CD4-positive, alpha-beta T cell (primary cell): ENCODE results near the gene PSMA1. TPM values are rescaled to one million over a fixed set of nuclear protein-coding genes. Genes with fewer than 3 reads are reported as not detected.

ENCODE experiments used
- ATAC-seq: fragments of 200-7000 bp; cut with Tn5 transposase; one replicate; pipeline ENCODE4 v1.10.0; 2022; ENCODE audit warnings: mild to moderate bottlenecking; ENCODE audit not compliant: poor library complexity
- CTCF ChIA-PET: fragments of 350-600 bp; sonication (Branson Sonifier 250); formaldehyde crosslinking; loops from one replicate; lab custom pipeline; 2021; ENCODE audit warnings: antibody characterized with exemption, inconsistent platforms; lab: Charles Lee
- POLR2A ChIA-PET: fragments of 350-600 bp; sonication (Branson Sonifier 250); formaldehyde crosslinking; loops from one replicate; lab custom pipeline; 2021; ENCODE audit warnings: antibody characterized with exemption, inconsistent platforms; lab: Charles Lee
- DNase-seq, 14 experiments: peaks; one replicate each; pipeline ENCODE4 v3.0.0-alpha.2; 2013 to 2020; ENCODE audit warnings: mixed read lengths in 2 of 14
- H3K27ac ChIP-seq, 2 donors: one replicate each; pipeline versions ENCODE4 v1.5.1 to v1.7.0; 2013; ENCODE audit warnings: low read length in 2 of 2, low read depth in 1 of 2, mild to moderate bottlenecking in 1 of 2
- H3K27me3 ChIP-seq, 2 experiments: 1 replicate in 1 of 2; 2 replicates in 1 of 2; pipeline versions ENCODE4 v1.6.1 to v1.7.0; 2013; ENCODE audit warnings: low read length in 2 of 2, control low read depth in 1 of 2, mild to moderate bottlenecking in 1 of 2, moderate library complexity in 1 of 2; ENCODE audit not compliant: insufficient read depth in 2 of 2, control insufficient read depth in 1 of 2
- H3K36me3 ChIP-seq: one replicate; pipeline ENCODE4 v1.6.1; 2013; ENCODE audit warnings: low read length, control low read depth; ENCODE audit not compliant: insufficient read depth
- H3K4me1 ChIP-seq: one replicate; pipeline ENCODE4 v1.6.1; 2013; ENCODE audit warnings: low read length, control low read depth; ENCODE audit not compliant: insufficient read depth
- H3K4me3 ChIP-seq: one replicate; pipeline ENCODE4 v1.5.1; 2013; ENCODE audit warnings: mild to moderate bottlenecking, low read length, moderate library complexity
- H3K9me3 ChIP-seq, 2 experiments: 1 replicate in 1 of 2; 2 replicates in 1 of 2; pipeline versions ENCODE4 v1.6.1 to v1.7.0; 2013; ENCODE audit warnings: low read length in 2 of 2, mild to moderate bottlenecking in 2 of 2, control low read depth in 1 of 2, moderate library complexity in 1 of 2; ENCODE audit not compliant: control insufficient read depth in 1 of 2, insufficient read depth in 1 of 2
- H3K27ac Mint-ChIP-seq: one replicate; pipeline ENCODE4 v1.8.0; 2020; ENCODE audit warnings: mixed read lengths
- H3K27me3 Mint-ChIP-seq: one replicate; pipeline ENCODE4 v1.8.0; 2021; ENCODE audit warnings: mixed read lengths
- H3K36me3 Mint-ChIP-seq: one replicate; pipeline ENCODE4 v1.8.0; 2021; ENCODE audit warnings: low read depth, mixed read lengths
- H3K4me1 Mint-ChIP-seq: one replicate; pipeline ENCODE4 v1.8.0; 2021; ENCODE audit warnings: low read depth, mixed read lengths
- H3K4me3 Mint-ChIP-seq: one replicate; pipeline ENCODE4 v1.8.0; 2020; ENCODE audit warnings: mild to moderate bottlenecking, mixed read lengths
- H3K9me3 Mint-ChIP-seq: one replicate; pipeline ENCODE4 v1.8.0; 2020; ENCODE audit warnings: mixed read lengths
- CTCF ChIP-seq: fragments of 200-600 bp; IDR thresholded peaks from one replicate; pipeline ENCODE4 v1.8.0; 2022; ENCODE audit warnings: antibody characterized with exemption, mild to moderate bottlenecking
- intact Hi-C, 2 experiments: fragments of 100-400 bp; cut with DNase I in 1 of 2; cut with micrococcal nuclease in 1 of 2; formaldehyde crosslinking; loops; one replicate each; pipeline versions ENCODE4 v1.15.1 to v1.9.0; 2023 to 2025; cut with DNase I, micrococcal nuclease
- total RNA-seq, 174 experiments: library from RNA in 2 of 174; stranded (reverse) in 2 of 174; gene quantifications; one replicate each; pipeline ENCODE4 v1.2.3 and lab custom pipeline; 2021 to 2026

Gene PSMA1
- total RNA-seq, 2 experiments from 2014 or later, result 170 to 175 TPM

DNA sequence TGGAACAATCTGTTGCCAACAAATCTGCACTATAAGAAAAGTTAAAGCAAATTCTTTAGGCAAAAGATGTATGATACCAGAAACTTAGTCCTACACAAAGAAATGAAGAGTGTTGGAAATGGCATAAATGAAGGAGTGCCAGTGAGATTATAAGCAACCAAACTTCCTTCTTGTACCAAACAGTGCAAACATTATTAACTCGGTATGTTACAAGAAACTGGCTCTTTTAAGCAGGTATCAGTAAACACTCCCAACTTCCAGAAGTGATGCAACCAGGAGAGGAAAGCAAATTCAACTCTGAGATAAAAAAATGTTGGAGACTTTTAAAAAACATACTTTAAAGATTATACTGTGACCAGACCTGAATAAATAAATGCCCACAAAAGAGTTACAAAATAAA lies 49.1 kb downstream of the PSMA1 start:
- DNase-seq, result no peak
- Histone ChIP-seq H3K9me3 (no peaks in the 10 kb centered on the region), H3K4me3 (no peak overlapping the region), H3K27ac (no peak overlapping the region), H3K27me3 (no peaks in the 10 kb centered on the region), H3K4me1 (no peaks in the 10 kb centered on the region), H3K36me3 (peaks cover 97% of the 10 kb centered on the region)
- Mint-ChIP-seq H3K27ac (peak overlapping the region; percentile 15), H3K9me3 (no peaks in the 10 kb centered on the region), H3K27me3 (no peaks in the 10 kb centered on the region), H3K36me3 (peaks cover 93% of the 10 kb centered on the region), H3K4me3 (no peak overlapping the region), H3K4me1 (peaks cover 59% of the 10 kb centered on the region)
- intact Hi-C loops, result no loop called here
- ChIA-PET CTCF (no interaction called here), POLR2A (no interaction called here)
- TF ChIP-seq CTCF, result no peak
- no peak for ATAC-seq

DNA sequence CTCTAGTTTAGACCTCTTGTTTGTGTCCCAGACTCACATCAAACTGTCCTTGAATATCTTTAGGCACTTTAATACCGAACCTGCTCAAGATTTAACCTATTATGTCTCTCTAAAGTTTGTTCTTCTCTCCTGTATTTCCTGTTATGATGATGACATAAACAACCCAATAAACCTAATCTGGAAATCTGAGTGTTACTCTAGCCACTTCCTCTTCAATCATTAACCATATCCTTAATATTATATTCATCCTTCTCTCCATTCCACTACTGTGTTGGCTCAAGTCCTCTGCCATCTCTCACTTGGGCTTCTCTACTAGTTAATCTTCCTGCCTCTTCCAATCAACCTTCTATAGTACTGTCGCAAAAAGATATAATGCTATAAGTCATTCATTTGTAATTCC lies 56.6 kb downstream of the PSMA1 start:
- no peaks in the 10 kb centered on the region for H3K9me3 ChIP-seq
- peak overlapping the region in 1 of 2 donors; percentile 47 for H3K27ac ChIP-seq
- ChIA-PET POLR2A (no interaction called here), CTCF (interaction anchor here (1.0 to 1.2 kb wide), 2 partner anchors 8 to 12 kb away, joined by 4 to 9 read pairs; no protein-coding TSS in a partner anchor)
- ATAC-seq (peak; percentile 34), DNase-seq (peak in 1 of 14 experiments; percentile 24)
- no peaks in the 10 kb centered on the region for H3K9me3 Mint-ChIP-seq
- H3K4me3 Mint-ChIP-seq, result no peak overlapping the region
- H3K27me3 Mint-ChIP-seq, result no peaks in the 10 kb centered on the region
- no peak overlapping the region for H3K27ac Mint-ChIP-seq
- peaks cover 4% of the 10 kb centered on the region for H3K4me1 ChIP-seq
- intact Hi-C loops, result no loop called here
- TF ChIP-seq CTCF, result no peak
- H3K36me3 ChIP-seq, result peaks cover 99% of the 10 kb centered on the region
- H3K36me3 Mint-ChIP-seq, result peaks cover 52% of the 10 kb centered on the region
- H3K4me3 ChIP-seq, result no peak overlapping the region
- H3K4me1 Mint-ChIP-seq, result peaks cover 14% of the 10 kb centered on the region
- H3K27me3 ChIP-seq, result no peaks in the 10 kb centered on the region

DNA sequence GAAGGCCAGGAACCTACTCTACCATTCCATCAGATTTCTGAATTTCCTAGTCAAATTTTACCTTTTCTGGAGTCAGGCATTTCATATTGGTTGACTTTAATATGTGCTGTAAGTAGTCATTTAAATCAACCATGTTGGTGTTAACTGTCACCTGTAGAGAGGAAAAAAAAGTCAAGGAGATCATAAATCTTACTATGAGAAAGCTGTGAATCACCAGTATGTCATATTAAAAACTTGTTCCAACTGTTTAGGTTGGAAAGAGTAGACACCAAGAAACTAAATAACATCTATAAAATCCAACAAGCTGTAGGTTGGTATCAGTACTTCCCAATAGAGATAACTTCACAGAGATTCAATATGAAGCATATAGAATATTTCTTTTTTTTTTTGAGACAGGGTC lies 60.0 kb downstream of the PSMA1 start:
- no peak overlapping the region for H3K27ac Mint-ChIP-seq
- ATAC-seq (no peak), DNase-seq (no peak)
- ChIA-PET POLR2A (no interaction called here), CTCF (interaction anchor here (1.2 kb wide), 1 partner anchor 160 kb away, joined by 3 read pairs; no protein-coding TSS in a partner anchor)
- H3K4me3 ChIP-seq, result no peak overlapping the region
- no peaks in the 10 kb centered on the region for H3K27me3 ChIP-seq
- peaks cover 68% of the 10 kb centered on the region for H3K36me3 Mint-ChIP-seq
- no peaks in the 10 kb centered on the region for H3K9me3 Mint-ChIP-seq
- intact Hi-C loops, result no loop called here
- no peaks in the 10 kb centered on the region for H3K27me3 Mint-ChIP-seq
- no peak for TF ChIP-seq CTCF
- H3K36me3 ChIP-seq, result peaks cover 76% of the 10 kb centered on the region
- H3K27ac ChIP-seq, result no peak overlapping the region
- peaks cover 4% of the 10 kb centered on the region for H3K4me1 ChIP-seq
- H3K9me3 ChIP-seq, result no peaks in the 10 kb centered on the region
- H3K4me1 Mint-ChIP-seq, result no peaks in the 10 kb centered on the region
- H3K4me3 Mint-ChIP-seq, result no peak overlapping the region
